ENCODE data around the gene GPATCH1. TPM values are rescaled to one million over a fixed set of nuclear protein-coding genes. Genes with fewer than 3 reads are reported as not detected.

GPATCH1 gene
- total RNA-seq, 2 experiments from 2014 or later = 12.7 to 13.6 TPM

GRCh38 chr19:33096005-33096404 lies 15.0 kb downstream of the GPATCH1 start:
- no peak for ATAC-seq
- Mint-ChIP-seq H3K4me3 (no peak overlapping the region), H3K27me3 (ENCODE audit: low read depth) (no peaks in the 10 kb centered on the region), H3K27ac (no peak overlapping the region), H3K4me1 (ENCODE audit: low read depth) (no peaks in the 10 kb centered on the region), H3K36me3 (ENCODE audit: low read depth) (peaks cover 53% of the 10 kb centered on the region), H3K9me3 (ENCODE audit: insufficient read depth) (no peaks in the 10 kb centered on the region)
- ChIA-PET CTCF (no interaction called here), POLR2A (no interaction called here)
- DNase-seq = no peak

DNA sequence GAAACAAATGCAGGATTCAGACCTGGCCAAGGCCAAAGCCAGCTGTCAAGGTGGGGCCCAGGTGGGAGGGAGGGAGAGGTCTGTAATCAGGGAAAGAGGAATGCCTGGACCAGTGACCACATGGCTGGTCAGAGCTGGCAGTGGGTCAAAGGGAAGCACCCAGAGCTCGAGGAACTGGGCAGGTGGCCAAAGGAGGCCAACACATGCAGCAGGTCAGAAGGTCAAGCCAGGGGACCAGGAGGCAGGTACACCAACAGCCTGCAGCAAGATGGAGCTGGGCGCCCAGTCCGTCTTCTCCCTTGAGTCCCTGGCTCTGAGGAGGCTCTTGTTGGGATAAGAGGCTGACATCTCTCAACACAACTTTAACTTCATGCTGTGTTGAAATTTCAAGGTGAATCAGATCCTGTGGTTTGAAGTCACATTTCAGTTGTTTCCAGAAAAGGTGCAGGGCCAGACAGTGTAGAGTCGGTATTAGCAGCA lies 17.1 kb downstream of the GPATCH1 start:
- Mint-ChIP-seq H3K36me3 (ENCODE audit: low read depth) (peaks cover 61% of the 10 kb centered on the region), H3K4me3 (no peak overlapping the region), H3K4me1 (ENCODE audit: low read depth) (peaks cover 6% of the 10 kb centered on the region), H3K27me3 (ENCODE audit: low read depth) (no peaks in the 10 kb centered on the region), H3K27ac (no peak overlapping the region), H3K9me3 (ENCODE audit: insufficient read depth) (no peaks in the 10 kb centered on the region)
- POLR2A ChIA-PET = no interaction called here
- ATAC-seq (no peak), DNase-seq (no peak)
- CTCF ChIA-PET = no interaction called here

- CTCF ChIA-PET = no interaction called here
- no peaks in the 10 kb centered on the region for H3K9me3 Mint-ChIP-seq (ENCODE audit: insufficient read depth)
- H3K4me3 Mint-ChIP-seq = no peak overlapping the region
- no peak for DNase-seq
- ATAC-seq = no peak
- no peak overlapping the region for H3K27ac Mint-ChIP-seq
- peaks cover 45% of the 10 kb centered on the region for H3K36me3 Mint-ChIP-seq (ENCODE audit: low read depth)
- H3K27me3 Mint-ChIP-seq (ENCODE audit: low read depth) = no peaks in the 10 kb centered on the region
- H3K4me1 Mint-ChIP-seq (ENCODE audit: low read depth) = peaks cover 7% of the 10 kb centered on the region
- POLR2A ChIA-PET = no interaction called here
These were observed 20.1 kb downstream of the GPATCH1 start for GRCh38 chr19:33100894-33101644.

DNA sequence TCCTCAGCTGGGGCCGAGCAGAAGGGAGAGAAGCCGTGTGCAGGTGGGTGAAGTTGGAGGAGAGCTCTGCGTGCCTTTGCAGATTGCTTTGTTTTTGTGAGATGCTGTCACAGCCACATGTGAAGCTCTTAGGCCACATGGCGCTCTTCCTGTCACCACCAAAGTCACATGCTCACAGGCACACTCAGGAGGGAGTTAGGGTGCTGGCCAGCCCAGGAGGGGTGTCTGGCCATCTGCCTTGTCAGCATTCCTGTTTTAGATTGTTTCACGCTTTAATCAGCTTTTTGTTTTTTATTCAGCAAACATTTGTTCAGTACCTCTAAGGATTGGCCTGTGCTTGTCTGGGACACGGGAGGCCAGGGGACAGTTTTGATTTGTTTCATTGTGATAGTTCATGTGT lies 21.9 kb downstream of the GPATCH1 start:
- Mint-ChIP-seq H3K36me3 (ENCODE audit: low read depth) (peaks cover 42% of the 10 kb centered on the region), H3K4me3 (no peak overlapping the region), H3K4me1 (ENCODE audit: low read depth) (peaks cover 7% of the 10 kb centered on the region), H3K9me3 (ENCODE audit: insufficient read depth) (no peaks in the 10 kb centered on the region), H3K27ac (peak overlapping the region; percentile 20), H3K27me3 (ENCODE audit: low read depth) (no peaks in the 10 kb centered on the region)
- no peak for ATAC-seq
- ChIA-PET POLR2A (no interaction called here), CTCF (interaction anchor here (2.6 kb wide), 1 partner anchor 81 kb away, joined by 7 read pairs; no protein-coding TSS in a partner anchor)
- no peak for DNase-seq

DNA sequence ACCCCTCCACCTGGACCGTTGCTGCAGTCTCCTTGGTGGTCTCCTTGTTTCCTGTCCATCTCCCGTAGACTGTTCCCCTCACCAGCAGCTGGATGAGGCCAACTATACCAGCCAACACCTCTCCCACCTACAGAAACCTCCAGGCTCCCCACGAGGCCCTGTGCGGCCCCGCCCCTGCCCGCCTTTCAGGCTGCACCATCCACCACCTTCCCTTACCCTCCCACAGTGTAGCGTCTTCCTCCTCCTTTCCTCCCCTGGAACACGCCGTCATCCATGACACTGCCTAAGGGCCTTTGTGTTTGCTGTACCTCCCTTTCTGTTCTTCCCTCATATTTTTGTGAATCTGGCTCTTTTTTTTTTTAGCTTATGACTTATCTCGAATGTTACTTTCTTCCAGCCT lies 27.2 kb downstream of the GPATCH1 start:
- DNase-seq (no peak), ATAC-seq (no peak)
- H3K9me3 Mint-ChIP-seq (ENCODE audit: insufficient read depth) = no peaks in the 10 kb centered on the region
- POLR2A ChIA-PET = no interaction called here
- H3K27me3 Mint-ChIP-seq (ENCODE audit: low read depth) = no peaks in the 10 kb centered on the region
- no peak overlapping the region for H3K27ac Mint-ChIP-seq
- no peak overlapping the region for H3K4me3 Mint-ChIP-seq
- CTCF ChIA-PET = no interaction called here
- H3K4me1 Mint-ChIP-seq (ENCODE audit: low read depth) = peaks cover under 1% of the 10 kb centered on the region
- peaks cover 41% of the 10 kb centered on the region for H3K36me3 Mint-ChIP-seq (ENCODE audit: low read depth)

GRCh38 chr19:33110137-33110910 lies 29.3 kb downstream of the GPATCH1 start:
- Mint-ChIP-seq H3K27me3 (ENCODE audit: low read depth) (no peaks in the 10 kb centered on the region), H3K9me3 (ENCODE audit: insufficient read depth) (no peaks in the 10 kb centered on the region), H3K4me3 (no peak overlapping the region), H3K36me3 (ENCODE audit: low read depth) (peaks cover 43% of the 10 kb centered on the region), H3K27ac (no peak overlapping the region), H3K4me1 (ENCODE audit: low read depth) (no peaks in the 10 kb centered on the region)
- DNase-seq = no peak
- CTCF ChIA-PET = no interaction called here
- POLR2A ChIA-PET = no interaction called here
- no peak for ATAC-seq

DNA sequence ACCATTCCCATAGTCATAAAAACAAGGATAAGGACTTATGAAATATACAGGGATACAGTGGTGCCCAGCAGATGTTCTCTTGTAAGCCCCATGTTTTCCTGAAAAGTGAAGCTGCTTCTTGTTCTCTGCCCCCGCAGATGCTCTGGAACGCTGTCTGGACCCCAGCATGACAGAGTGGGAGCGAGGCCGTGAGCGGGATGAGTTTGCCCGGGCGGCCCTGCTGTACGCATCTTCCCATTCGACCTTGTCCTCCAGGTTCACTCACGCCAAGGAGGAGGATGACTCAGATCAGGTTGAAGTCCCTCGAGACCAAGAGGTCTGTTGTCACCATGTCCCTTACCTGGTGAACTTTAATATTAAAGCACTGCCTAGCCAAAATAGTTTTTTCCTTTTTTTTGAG lies 30.6 kb downstream of the GPATCH1 start:
- POLR2A ChIA-PET = no interaction called here
- DNase-seq (no peak), ATAC-seq (no peak)
- CTCF ChIA-PET = no interaction called here
- Mint-ChIP-seq H3K4me1 (ENCODE audit: low read depth) (no peaks in the 10 kb centered on the region), H3K27ac (no peak overlapping the region), H3K9me3 (ENCODE audit: insufficient read depth) (no peaks in the 10 kb centered on the region), H3K4me3 (no peak overlapping the region), H3K27me3 (ENCODE audit: low read depth) (no peaks in the 10 kb centered on the region), H3K36me3 (ENCODE audit: low read depth) (peaks cover 46% of the 10 kb centered on the region)

- no peaks in the 10 kb centered on the region for H3K9me3 Mint-ChIP-seq (ENCODE audit: insufficient read depth)
- peaks cover 47% of the 10 kb centered on the region for H3K36me3 Mint-ChIP-seq (ENCODE audit: low read depth)
- DNase-seq (no peak), ATAC-seq (no peak)
- POLR2A ChIA-PET = no interaction called here
- no peaks in the 10 kb centered on the region for H3K27me3 Mint-ChIP-seq (ENCODE audit: low read depth)
- no peaks in the 10 kb centered on the region for H3K4me1 Mint-ChIP-seq (ENCODE audit: low read depth)
- no peak overlapping the region for H3K27ac Mint-ChIP-seq
- CTCF ChIA-PET = interaction anchor here (0.7 to 1.2 kb wide), 2 partner anchors 10 to 138 kb away, joined by 3 read pairs; no protein-coding TSS in a partner anchor
- no peak overlapping the region for H3K4me3 Mint-ChIP-seq
These were observed 33.3 kb downstream of the GPATCH1 start for GRCh38 chr19:33114312-33114711.

DNA sequence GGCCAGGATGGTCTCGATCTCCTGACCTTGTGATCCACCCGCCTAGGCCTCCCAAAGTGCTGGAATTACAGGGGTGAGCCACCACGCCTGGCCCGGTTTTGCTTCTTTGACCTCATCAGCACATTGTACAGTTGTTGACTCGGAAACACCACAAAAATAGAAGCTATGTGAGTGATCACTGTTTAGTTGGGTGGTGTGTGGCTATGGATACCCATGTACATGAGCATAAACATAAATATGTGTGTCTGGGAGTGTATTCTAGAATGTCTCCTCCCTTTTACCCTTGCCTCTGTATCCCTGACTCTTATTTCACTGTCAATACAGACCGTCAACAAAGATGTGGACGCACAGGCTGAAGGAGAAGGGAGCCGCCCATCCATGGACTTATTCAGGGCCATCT lies 36.5 kb downstream of the GPATCH1 start:
- H3K36me3 Mint-ChIP-seq (ENCODE audit: low read depth) = peaks cover 34% of the 10 kb centered on the region
- ATAC-seq = no peak
- no peak for DNase-seq
- no peak overlapping the region for H3K4me3 Mint-ChIP-seq
- ChIA-PET POLR2A (no interaction called here), CTCF (interaction anchor here (0.6 to 1.9 kb wide), 4 partner anchors 23 to 427 kb away, joined by 3 to 15 read pairs (median 3); partner anchors contain the start of gene NUDT19)
- H3K4me1 Mint-ChIP-seq (ENCODE audit: low read depth) = no peaks in the 10 kb centered on the region
- H3K27ac Mint-ChIP-seq = no peak overlapping the region
- H3K9me3 Mint-ChIP-seq (ENCODE audit: insufficient read depth) = no peaks in the 10 kb centered on the region
- no peaks in the 10 kb centered on the region for H3K27me3 Mint-ChIP-seq (ENCODE audit: low read depth)

- no peak for ATAC-seq
- ChIA-PET CTCF (interaction anchor here (0.9 to 1.6 kb wide), 5 partner anchors 16 to 147 kb away, joined by 3 to 14 read pairs (median 3); partner anchors contain the start of genes CEP89 and FAAP24), POLR2A (no interaction called here)
- Mint-ChIP-seq H3K27me3 (ENCODE audit: low read depth) (no peaks in the 10 kb centered on the region), H3K4me3 (no peak overlapping the region), H3K9me3 (ENCODE audit: insufficient read depth) (no peaks in the 10 kb centered on the region), H3K27ac (no peak overlapping the region), H3K36me3 (ENCODE audit: low read depth) (peaks cover 34% of the 10 kb centered on the region), H3K4me1 (ENCODE audit: low read depth) (no peaks in the 10 kb centered on the region)
- DNase-seq = no peak
These were observed 37.7 kb downstream of the GPATCH1 start for GRCh38 chr19:33118643-33119042.

DNA sequence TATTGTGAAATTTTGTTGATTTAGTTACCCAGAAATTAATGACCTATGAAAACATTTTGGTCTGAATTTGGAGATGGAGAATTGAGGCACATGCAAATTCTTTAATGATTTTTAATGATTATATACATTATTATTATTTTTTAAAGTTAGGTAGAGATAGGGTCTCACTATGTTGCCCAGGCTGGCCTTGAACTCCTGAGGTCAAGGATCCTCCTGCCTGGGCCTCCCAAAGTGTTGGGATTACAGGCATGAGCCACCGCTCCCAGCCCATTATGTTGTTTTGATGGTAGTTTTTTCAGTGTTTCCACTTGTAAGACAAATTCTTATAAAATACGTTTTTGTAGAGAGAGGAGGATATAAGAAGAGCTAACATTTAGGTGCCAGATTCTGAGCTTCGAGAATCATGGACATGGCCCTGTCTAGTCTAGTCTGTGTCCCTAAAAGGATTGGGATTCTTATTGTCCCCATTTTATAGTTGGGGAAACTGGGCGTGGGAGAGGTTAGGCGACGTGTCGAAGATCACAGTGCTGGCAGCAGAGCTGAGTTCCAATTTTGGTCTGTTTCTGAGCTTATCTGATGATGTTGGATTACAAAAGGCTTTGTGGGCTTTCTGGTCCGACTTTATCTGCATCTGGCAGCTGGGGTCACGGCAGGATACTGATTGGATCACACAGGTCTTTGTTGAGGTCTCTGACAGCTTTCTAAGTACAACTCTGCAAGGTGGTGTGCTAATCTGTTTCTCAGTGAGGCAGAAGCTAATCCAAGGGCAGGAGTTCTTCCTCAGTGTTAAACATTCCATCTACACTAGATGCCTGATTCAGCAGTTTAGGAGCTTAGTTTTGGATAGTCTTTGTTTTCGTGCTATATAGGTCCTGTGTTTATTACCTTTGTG lies 43.5 kb downstream of the GPATCH1 start:
- H3K9me3 Mint-ChIP-seq (ENCODE audit: insufficient read depth) = no peaks in the 10 kb centered on the region
- ATAC-seq = no peak
- no peak for DNase-seq
- no peak overlapping the region for H3K27ac Mint-ChIP-seq
- H3K4me3 Mint-ChIP-seq = no peak overlapping the region
- no peaks in the 10 kb centered on the region for H3K27me3 Mint-ChIP-seq (ENCODE audit: low read depth)
- ChIA-PET POLR2A (interaction anchor here (1.6 kb wide), 1 partner anchor 52 kb away, joined by 10 read pairs; no protein-coding TSS in a partner anchor), CTCF (interaction anchor here (0.7 to 4.8 kb wide), 9 partner anchors 12 to 551 kb away, joined by 3 to 45 read pairs (median 4); no protein-coding TSS in a partner anchor)
- H3K36me3 Mint-ChIP-seq (ENCODE audit: low read depth) = peaks cover 29% of the 10 kb centered on the region
- peaks cover 13% of the 10 kb centered on the region for H3K4me1 Mint-ChIP-seq (ENCODE audit: low read depth)
